ENCODE measurements around the gene TNS3.

Gene TNS3

GRCh38 chr7:47580811-47581331, 1.0 kb downstream of the TNS3 start:
- DNase-seq: peak; percentile 63

GRCh38 chr7:47580175-47580706, 1.7 kb downstream of the TNS3 start:
- peak; percentile 39 for DNase-seq

- DNase-seq: peak; percentile 27
Observed at GRCh38 chr7:47579458-47579857, 2.5 kb downstream of the TNS3 start.

GRCh38 chr7:47578579-47579270, 3.2 kb downstream of the TNS3 start:
- DNase-seq: peak; percentile 57

- DNase-seq: peak; percentile 60
Observed at GRCh38 chr7:47577321-47577919, 4.5 kb downstream of the TNS3 start.

GRCh38 chr7:47576866-47577306, 5.0 kb downstream of the TNS3 start:
- DNase-seq: peak; percentile 27

- DNase-seq: peak; percentile 78
Observed at GRCh38 chr7:47576031-47576865, 5.7 kb downstream of the TNS3 start.

- DNase-seq: peak; percentile 60
Observed at GRCh38 chr7:47574482-47575329, 7.2 kb downstream of the TNS3 start.

- peak; percentile 65 for DNase-seq
Observed at GRCh38 chr7:47573758-47574481, 8.0 kb downstream of the TNS3 start.

GRCh38 chr7:47572939-47573757, 8.8 kb downstream of the TNS3 start:
- DNase-seq: peak; percentile 47

GRCh38 chr7:47572094-47572445, 9.8 kb downstream of the TNS3 start:
- DNase-seq: no peak

- DNase-seq: peak; percentile 80
Observed at GRCh38 chr7:47571331-47572093, 10.4 kb downstream of the TNS3 start.

GRCh38 chr7:47570649-47571050, 11.3 kb downstream of the TNS3 start:
- peak; percentile 30 for DNase-seq

- DNase-seq: peak; percentile 100
Observed at GRCh38 chr7:47568547-47568946, 13.4 kb downstream of the TNS3 start.

- DNase-seq: no peak
Observed at GRCh38 chr7:47568056-47568455, 13.9 kb downstream of the TNS3 start.

GRCh38 chr7:47565640-47566250, 16.2 kb downstream of the TNS3 start:
- DNase-seq: no peak

GRCh38 chr7:47563521-47563920, 18.4 kb downstream of the TNS3 start:
- no peak for DNase-seq

GRCh38 chr7:47561715-47562446, 20.0 kb downstream of the TNS3 start:
- no peak for DNase-seq

Data from hematopoietic multipotent progenitor cell treated with erythropoietin and hydrocortisone succinate and interleukin-3 and kit ligand, for 4 days (in vitro differentiated cells).